Ovary (tissue), 10 donors: ENCODE data around the gene TM7SF3. TPM values are rescaled to one million over a fixed set of nuclear protein-coding genes. Genes with fewer than 3 reads are reported as not detected.

Source experiments
- DNase-seq, 5 donors: peaks; one replicate each; pipeline ENCODE4 v3.0.0-alpha.2; 2019 to 2020
- H3K27ac ChIP-seq, 2 donors: fragments of 200-600 bp; one replicate each; pipeline versions ENCODE4 v1.5.1 to v1.8.0; 2019 to 2022
- H3K27me3 ChIP-seq: fragments of 200-600 bp; one replicate; pipeline ENCODE4 v1.8.0; 2022
- H3K36me3 ChIP-seq: fragments of 200-600 bp; sonication (generic); one replicate; pipeline ENCODE4 v1.5.1; 2019
- H3K4me1 ChIP-seq: one replicate; pipeline ENCODE4 v1.8.1; 2013; ENCODE audit warnings: mild to moderate bottlenecking, moderate library complexity; ENCODE audit not compliant: insufficient read depth
- H3K4me3 ChIP-seq: fragments of 200-600 bp; sonication (generic); one replicate; pipeline ENCODE4 v1.5.1; 2017
- H3K9me3 ChIP-seq, 2 donors: fragments of 200-600 bp in 1 of 2; sonication (generic) in 1 of 2; one replicate each; pipeline versions ENCODE4 v1.5.1 to v1.8.1; 2013 to 2019; ENCODE audit warnings: mild to moderate bottlenecking in 1 of 2, moderate library complexity in 1 of 2
- EP300 ChIP-seq: sonication (generic); formaldehyde crosslinking; IDR thresholded peaks from one replicate; pipeline ENCODE4 v1.6.1; 2017; ENCODE audit warnings: antibody characterized with exemption
- POLR2A ChIP-seq: fragments of 450-650 bp; IDR thresholded peaks from one replicate; pipeline ENCODE4 v1.6.1; 2017; ENCODE audit warnings: antibody characterized with exemption, mild to moderate bottlenecking, moderate library complexity
- WGBS, 3 donors: extraction: QIAGEN DNeasy Blood & Tissue Kit in 1 of 3; methylation state at CpG; one replicate each; pipeline versions ENCODE4 v1.1.5 to v1.1.7; 2013 to 2017; 5-methylcytosine and 5-hydroxymethylcytosine counted together
- intact Hi-C, 4 donors: fragments of 100-400 bp; cut with DNase I; formaldehyde crosslinking; loops; one replicate each; pipeline versions ENCODE4 v1.11.0 to v1.15.1; 2022 to 2023
- long read RNA-seq, 3 donors: library from polyadenylated mRNA in 2 of 3; unstranded in 2 of 3; transcript quantifications; one replicate each; pipeline ENCODE4 v2.0.0 and lab custom pipeline, GENCODE V29; 2021 to 2026
- polyA plus RNA-seq, 2 donors: library from polyadenylated mRNA; stranded (reverse); fragments of 200-250 nt in 1 of 2; fragments of 350-450 nt in 1 of 2; fragmentation: Illumina TruSeq in 1 of 2; extraction: RNeasy Lipid Tissue Mini Kit (QIAGEN cat#74804) in 1 of 2; gene quantifications; one replicate each; pipeline ENCODE4 v1.2.3, GENCODE V29; 2013 to 2014
- total RNA-seq, 7 donors: library from RNA; depleted of rRNA in 2 of 7; stranded (reverse); fragments of >200 nt in 2 of 7; fragmentation: NEBNext Ultra II Directional in 3 of 7; extraction: Animal tissue kit (Norgen Biotek cat#: 25700) in 3 of 7; gene quantifications; one replicate each; pipeline versions ENCODE4 v1.1.0 to v1.2.4, GENCODE V29; 2016 to 2023
- TF ChIP-seq, protein P1 (sequence below), 3 donors: fragments of 450-650 bp in 2 of 3; fragments of 200-600 bp in 1 of 3; IDR thresholded peaks; one replicate each; pipeline versions ENCODE4 v1.5.1 to v1.8.0; 2016 to 2022; ENCODE audit warnings: antibody characterized with exemption in 3 of 3, mild to moderate bottlenecking in 1 of 3
- donor health status: DM: no; HTN: no; CAD: no; lungs with moderate emphysema.
- donor health status: DM: no; HTN: no; CAD: no.
- donor health status: Bipolar disorder and iron deficiency.
- donor health status: DM: yes; HTN: yes; CAD: no.
- donor health status: DM: no; HTN: no; CAD: no.
- donor health status: DM: yes; HTN: yes; CAD: no.

The TM7SF3 gene, protein sequence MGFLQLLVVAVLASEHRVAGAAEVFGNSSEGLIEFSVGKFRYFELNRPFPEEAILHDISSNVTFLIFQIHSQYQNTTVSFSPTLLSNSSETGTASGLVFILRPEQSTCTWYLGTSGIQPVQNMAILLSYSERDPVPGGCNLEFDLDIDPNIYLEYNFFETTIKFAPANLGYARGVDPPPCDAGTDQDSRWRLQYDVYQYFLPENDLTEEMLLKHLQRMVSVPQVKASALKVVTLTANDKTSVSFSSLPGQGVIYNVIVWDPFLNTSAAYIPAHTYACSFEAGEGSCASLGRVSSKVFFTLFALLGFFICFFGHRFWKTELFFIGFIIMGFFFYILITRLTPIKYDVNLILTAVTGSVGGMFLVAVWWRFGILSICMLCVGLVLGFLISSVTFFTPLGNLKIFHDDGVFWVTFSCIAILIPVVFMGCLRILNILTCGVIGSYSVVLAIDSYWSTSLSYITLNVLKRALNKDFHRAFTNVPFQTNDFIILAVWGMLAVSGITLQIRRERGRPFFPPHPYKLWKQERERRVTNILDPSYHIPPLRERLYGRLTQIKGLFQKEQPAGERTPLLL
- total RNA-seq = 10 to 100 TPM; 35.2 to 63.8 (median 44.2) TPM
- 100 to 1,000 TPM in 1 of 2 donors, 10 to 100 TPM in 1; 41.5 to 117 TPM for polyA plus RNA-seq
- long read RNA-seq, donor 1, partial matches to known transcripts = 14 of 27 reads
- long read RNA-seq, donor 1, other reads (novel, unspliced or antisense) = 10 of 27 reads
- long read RNA-seq, donor 2, transcript TM7SF3-201 (12 exons, 2,709 nt) = major isoform, 18 of 58 reads
- long read RNA-seq, donor 2, partial matches to known transcripts = 38 of 58 reads
- long read RNA-seq, donor 2, other reads (novel, unspliced or antisense) = 0 of 58 reads
- long read RNA-seq, donor 3, transcript TM7SF3-201 (12 exons, 2,709 nt) = major isoform, 48 of 68 reads
- long read RNA-seq, donor 3, partial matches to known transcripts = 3 of 68 reads
- long read RNA-seq, donor 3, other reads (novel, unspliced or antisense) = 17 of 68 reads

DNA sequence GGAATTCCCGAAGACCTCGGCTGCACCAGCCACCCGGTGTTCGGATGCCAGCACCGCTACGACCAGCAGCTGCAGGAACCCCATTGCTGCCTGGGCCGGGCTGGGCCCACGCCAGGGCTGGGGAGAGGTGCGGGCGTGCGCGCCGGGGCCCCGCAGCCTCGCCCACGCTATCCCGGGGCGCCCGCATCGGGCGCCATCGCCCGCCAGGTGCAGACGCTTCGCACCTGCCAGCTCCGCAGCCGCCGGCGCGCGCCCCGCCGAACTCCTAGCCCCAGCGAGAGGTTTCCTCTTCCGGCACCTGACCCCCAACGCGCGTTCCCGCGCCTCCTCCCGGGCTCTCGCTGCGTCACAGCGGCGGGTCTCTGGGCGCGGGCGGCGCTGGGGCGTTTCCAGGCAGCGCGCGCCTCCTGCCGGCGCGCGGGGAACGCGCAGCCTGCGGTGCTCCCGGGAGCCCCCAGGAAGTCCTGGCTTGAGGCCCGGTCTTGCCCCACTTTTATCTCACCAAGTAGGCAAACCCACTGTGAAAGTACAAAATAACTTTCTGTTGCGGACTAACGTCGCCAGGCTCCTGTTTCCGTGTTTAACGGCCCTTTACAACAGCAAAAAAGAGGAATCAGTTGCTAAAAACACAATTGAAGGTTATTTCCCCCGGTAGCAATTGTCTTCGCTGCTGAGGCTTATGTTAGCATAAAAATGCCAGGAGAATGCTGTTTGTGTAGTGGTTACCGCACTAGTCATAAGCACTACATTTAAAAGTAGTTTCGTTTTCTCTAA lies at the start of gene TM7SF3:
Gene TM7SF3 (minus strand): TSS at position 300 of the 774 bp plus-strand sequence. CDS start 216 bp downstream, at position 84.
- Histone ChIP-seq H3K9me3 (no peaks in the 10 kb centered on the region), H3K36me3 (no peaks in the 10 kb centered on the region), H3K4me1 (peaks cover 9% of the 10 kb centered on the region), H3K27me3 (no peaks in the 10 kb centered on the region), H3K27ac (peak within 1 kb of the TSS; percentile 85 to 86), H3K4me3 (peak within 1 kb of the TSS; percentile 76)
- DNase-seq = peak; percentile 93 to 96 (median 95)
- WGBS, 3 donors = 0 to 1% (median 0%) methylated on average over 67 to 71 of the region's 71 CpGs
- intact Hi-C loops = loop anchor here in 3 of 4 donors (5.0 to 10.0 kb wide), 6 partner anchors 77 to 889 kb away; partner anchors contain the start of genes FGFR1OP2 (in 2 of the 3), INTS13 (in 2 of the 3), BHLHE41 (in 1 of the 3) and STK38L (in 1 of the 3)
- TF ChIP-seq EP300 (no peak), POLR2A (peak; percentile 44)
- TF ChIP-seq, protein P1, sequence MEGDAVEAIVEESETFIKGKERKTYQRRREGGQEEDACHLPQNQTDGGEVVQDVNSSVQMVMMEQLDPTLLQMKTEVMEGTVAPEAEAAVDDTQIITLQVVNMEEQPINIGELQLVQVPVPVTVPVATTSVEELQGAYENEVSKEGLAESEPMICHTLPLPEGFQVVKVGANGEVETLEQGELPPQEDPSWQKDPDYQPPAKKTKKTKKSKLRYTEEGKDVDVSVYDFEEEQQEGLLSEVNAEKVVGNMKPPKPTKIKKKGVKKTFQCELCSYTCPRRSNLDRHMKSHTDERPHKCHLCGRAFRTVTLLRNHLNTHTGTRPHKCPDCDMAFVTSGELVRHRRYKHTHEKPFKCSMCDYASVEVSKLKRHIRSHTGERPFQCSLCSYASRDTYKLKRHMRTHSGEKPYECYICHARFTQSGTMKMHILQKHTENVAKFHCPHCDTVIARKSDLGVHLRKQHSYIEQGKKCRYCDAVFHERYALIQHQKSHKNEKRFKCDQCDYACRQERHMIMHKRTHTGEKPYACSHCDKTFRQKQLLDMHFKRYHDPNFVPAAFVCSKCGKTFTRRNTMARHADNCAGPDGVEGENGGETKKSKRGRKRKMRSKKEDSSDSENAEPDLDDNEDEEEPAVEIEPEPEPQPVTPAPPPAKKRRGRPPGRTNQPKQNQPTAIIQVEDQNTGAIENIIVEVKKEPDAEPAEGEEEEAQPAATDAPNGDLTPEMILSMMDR (IDR thresholded peaks at IDR 0.05) = peak; percentile 94 to 96 (median 96)

DNA sequence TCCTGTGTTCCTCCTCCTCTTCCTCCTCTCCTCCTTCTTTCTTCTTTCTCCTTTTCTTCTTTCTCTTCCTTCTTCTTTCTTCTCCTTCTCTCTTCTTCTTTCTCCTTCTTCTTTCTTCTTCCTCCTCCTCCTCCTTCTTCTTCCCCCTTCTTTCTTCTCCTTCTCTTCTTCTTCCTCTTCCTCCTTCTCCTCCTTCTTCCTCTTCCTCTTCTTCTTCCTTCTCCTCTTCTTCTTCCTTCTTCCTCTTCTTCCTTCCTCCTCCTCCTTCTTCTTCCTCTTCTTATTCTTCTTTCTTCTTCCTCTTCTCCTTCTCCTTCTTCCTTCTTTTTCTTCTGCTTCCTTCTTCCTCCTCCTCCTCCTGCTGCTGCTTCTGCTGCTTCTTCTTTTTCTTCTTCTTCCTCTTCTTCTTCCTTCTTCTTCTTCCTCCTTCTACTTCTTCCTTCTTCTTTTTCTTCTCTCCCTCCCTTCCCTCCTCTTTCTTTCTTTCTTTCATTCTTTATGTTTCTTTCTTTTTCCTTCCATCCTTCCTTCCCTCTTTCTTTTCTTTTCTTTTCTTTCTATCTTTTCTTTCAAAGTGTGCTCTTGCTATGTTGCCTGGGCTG lies 49.2 kb upstream of the TM7SF3 start:
- Histone ChIP-seq H3K27me3 (no peaks in the 10 kb centered on the region), H3K4me1 (no peaks in the 10 kb centered on the region), H3K27ac (no peak overlapping the region), H3K9me3 (no peaks in the 10 kb centered on the region), H3K4me3 (no peak overlapping the region), H3K36me3 (no peaks in the 10 kb centered on the region)
- TF ChIP-seq, protein P1 (IDR thresholded peaks at IDR 0.05) = no peak
- TF ChIP-seq EP300 (no peak), POLR2A (no peak)
- DNase-seq = no peak
- intact Hi-C loops = loop anchor here in 1 of 4 donors (5.0 kb wide), 1 partner anchor 96 kb away; no protein-coding TSS in a partner anchor

DNA sequence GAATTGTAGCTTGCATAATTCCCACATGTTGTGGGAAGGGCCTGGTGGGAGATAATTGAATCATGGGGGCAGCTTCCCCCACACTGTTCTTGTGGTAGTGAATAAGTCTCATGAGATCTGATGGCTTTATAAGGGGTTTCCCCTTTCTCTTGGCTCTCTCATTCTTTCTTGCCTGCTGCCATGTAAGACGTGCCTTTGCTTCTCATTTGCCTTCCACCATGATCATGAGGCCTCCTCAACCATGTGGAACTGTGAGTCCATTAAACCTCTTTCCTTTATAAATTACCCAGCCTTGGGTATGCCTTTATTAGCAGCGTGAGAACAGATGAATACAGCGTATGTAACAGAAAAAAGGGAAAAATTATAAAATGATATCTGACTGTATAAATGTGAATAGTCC lies 47.1 kb upstream of the TM7SF3 start:
- Histone ChIP-seq H3K27ac (no peak overlapping the region), H3K4me1 (no peaks in the 10 kb centered on the region), H3K36me3 (no peaks in the 10 kb centered on the region), H3K27me3 (no peaks in the 10 kb centered on the region), H3K9me3 (no peaks in the 10 kb centered on the region), H3K4me3 (no peak overlapping the region)
- WGBS, 3 donors = 86 to 91% (median 88%) methylated on average over 3 of the region's 3 CpGs
- no peak for TF ChIP-seq EP300
- TF ChIP-seq, protein P1 (IDR thresholded peaks at IDR 0.05) = no peak
- no peak for TF ChIP-seq POLR2A
- no peak for DNase-seq
- intact Hi-C loops = loop anchor here in 1 of 4 donors (5.0 kb wide), 1 partner anchor 94 kb away; no protein-coding TSS in a partner anchor
